ENCODE measurements around the gene NELL1. TPM values are rescaled to one million over a fixed set of nuclear protein-coding genes. Genes with fewer than 3 reads are reported as not detected.

NELL1 gene
- total RNA-seq, 2 donors from 2014 or later = not detected

- ATAC-seq = no peak
- WGBS, 2 donors = 67 to 80% methylated on average over 3 of the region's 3 CpGs
- H3K4me3 ChIP-seq = no peak overlapping the region
- no peaks in the 10 kb centered on the region for H3K36me3 ChIP-seq (replicated peaks in 1 of 2; ENCODE audit: insufficient read depth in 1 of 2, low read depth in 2 of 2)
- H3K9me3 ChIP-seq = no peaks in the 10 kb centered on the region
- H3K27me3 ChIP-seq = no peaks in the 10 kb centered on the region
- H3K27ac ChIP-seq = no peak overlapping the region
- TF ChIP-seq, protein P1, sequence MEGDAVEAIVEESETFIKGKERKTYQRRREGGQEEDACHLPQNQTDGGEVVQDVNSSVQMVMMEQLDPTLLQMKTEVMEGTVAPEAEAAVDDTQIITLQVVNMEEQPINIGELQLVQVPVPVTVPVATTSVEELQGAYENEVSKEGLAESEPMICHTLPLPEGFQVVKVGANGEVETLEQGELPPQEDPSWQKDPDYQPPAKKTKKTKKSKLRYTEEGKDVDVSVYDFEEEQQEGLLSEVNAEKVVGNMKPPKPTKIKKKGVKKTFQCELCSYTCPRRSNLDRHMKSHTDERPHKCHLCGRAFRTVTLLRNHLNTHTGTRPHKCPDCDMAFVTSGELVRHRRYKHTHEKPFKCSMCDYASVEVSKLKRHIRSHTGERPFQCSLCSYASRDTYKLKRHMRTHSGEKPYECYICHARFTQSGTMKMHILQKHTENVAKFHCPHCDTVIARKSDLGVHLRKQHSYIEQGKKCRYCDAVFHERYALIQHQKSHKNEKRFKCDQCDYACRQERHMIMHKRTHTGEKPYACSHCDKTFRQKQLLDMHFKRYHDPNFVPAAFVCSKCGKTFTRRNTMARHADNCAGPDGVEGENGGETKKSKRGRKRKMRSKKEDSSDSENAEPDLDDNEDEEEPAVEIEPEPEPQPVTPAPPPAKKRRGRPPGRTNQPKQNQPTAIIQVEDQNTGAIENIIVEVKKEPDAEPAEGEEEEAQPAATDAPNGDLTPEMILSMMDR (IDR thresholded peaks at IDR 0.05) = no peak
- no peak for TF ChIP-seq POLR2A (IDR thresholded peaks at IDR 0.05)
- intact Hi-C loops (cut with DNase I) = no loop called here
- DNase-seq = no peak
- H3K4me1 ChIP-seq = no peaks in the 10 kb centered on the region
Measured at GRCh38 chr11:21082853-21083252, 413.5 kb downstream of the NELL1 start.

DNA sequence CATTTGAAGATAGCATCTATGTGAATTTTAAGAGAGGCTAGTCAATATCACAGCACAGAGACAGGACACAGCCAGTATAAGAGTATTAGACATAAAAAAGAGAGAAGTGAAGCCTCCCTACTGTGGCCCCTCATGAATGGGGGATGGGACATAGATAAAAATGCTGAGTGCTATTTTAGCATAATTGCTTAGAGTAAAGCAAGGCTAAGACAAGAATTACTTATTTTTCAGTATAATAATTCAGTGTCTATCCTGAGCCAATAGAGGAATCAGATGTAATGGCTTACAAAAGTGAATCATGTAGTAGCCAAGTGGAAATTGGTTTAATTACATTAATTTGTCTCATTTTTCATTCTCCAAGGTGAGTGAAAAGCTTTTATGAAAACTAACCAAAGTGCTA, 419.5 kb downstream of the NELL1 start:
- Histone ChIP-seq H3K36me3 (replicated peaks in 1 of 2; ENCODE audit: insufficient read depth in 1 of 2, low read depth in 2 of 2) (no peaks in the 10 kb centered on the region), H3K9me3 (no peaks in the 10 kb centered on the region), H3K27ac (no peak overlapping the region), H3K27me3 (no peaks in the 10 kb centered on the region), H3K4me3 (no peak overlapping the region), H3K4me1 (no peaks in the 10 kb centered on the region)
- ATAC-seq = no peak
- no peak for DNase-seq
- no peak for TF ChIP-seq POLR2A (IDR thresholded peaks at IDR 0.05)
- TF ChIP-seq, protein P1 (IDR thresholded peaks at IDR 0.05) = no peak
- intact Hi-C loops (cut with DNase I) = no loop called here

DNA sequence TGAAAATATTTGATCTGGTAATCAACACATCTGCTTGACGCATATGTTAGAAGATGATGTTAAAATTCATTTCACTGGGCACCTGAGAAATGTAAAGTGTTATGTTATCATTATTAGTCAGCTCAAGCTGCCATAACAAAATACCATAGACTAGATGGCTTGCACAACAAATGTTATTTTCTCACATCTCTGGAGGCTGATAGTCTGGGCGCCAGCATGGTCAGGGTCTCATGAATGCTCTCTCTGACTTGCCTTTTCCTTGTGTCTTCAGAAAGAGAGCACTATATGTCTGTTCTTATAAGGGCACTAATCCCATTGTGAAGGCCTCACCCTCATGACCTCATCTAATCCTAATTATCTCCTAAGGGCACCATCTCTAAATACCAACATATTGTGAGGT, 435.3 kb downstream of the NELL1 start:
- Histone ChIP-seq H3K27me3 (no peaks in the 10 kb centered on the region), H3K27ac (no peak overlapping the region), H3K4me1 (no peaks in the 10 kb centered on the region), H3K9me3 (no peaks in the 10 kb centered on the region), H3K36me3 (replicated peaks in 1 of 2; ENCODE audit: insufficient read depth in 1 of 2, low read depth in 2 of 2) (no peaks in the 10 kb centered on the region), H3K4me3 (no peak overlapping the region)
- intact Hi-C loops (cut with DNase I) = no loop called here
- no peak for TF ChIP-seq POLR2A (IDR thresholded peaks at IDR 0.05)
- TF ChIP-seq, protein P1 (IDR thresholded peaks at IDR 0.05) = no peak
- no peak for DNase-seq
- ATAC-seq = no peak
- WGBS, 2 donors = 58 to 74% methylated on average over 2 of the region's 2 CpGs

DNA sequence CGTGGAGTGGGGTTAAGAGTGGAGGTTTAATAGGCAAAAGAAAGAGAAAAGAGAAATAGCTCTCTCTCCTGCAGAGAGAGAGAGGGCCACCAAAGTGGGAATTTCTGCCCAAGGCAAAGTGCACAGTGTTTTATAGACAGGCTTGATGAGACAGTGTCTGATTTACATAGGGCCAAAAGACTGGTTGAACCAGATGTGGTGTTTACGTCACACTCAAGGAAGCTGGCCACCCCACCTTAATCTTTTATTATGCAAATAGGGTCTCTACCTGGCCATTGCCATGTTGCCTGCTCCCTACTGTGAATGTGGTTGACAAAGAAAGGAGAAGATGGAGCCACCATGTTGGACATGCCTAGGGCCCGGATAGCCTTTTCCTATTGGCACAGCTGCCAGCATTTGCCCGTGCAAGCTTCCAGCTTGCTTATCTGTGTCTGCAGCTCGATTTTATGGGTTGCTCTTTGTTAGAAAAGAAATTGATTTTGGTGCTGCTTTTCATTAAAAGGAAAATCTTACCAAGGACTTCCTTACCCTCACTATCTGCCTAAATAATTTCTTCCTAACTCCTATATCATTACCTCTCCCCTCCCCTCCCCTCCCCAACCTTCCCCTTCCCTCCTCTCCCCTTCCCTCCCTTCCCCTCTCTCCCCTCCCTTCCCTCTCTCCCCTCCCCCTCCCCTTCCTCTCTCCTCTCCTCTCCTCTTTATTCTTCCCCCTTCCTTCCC, 436.0 kb downstream of the NELL1 start:
- TF ChIP-seq POLR2A (IDR thresholded peaks at IDR 0.05) = no peak
- TF ChIP-seq, protein P1 (IDR thresholded peaks at IDR 0.05) = no peak
- 31 to 39% methylated on average over 5 of the region's 5 CpGs for WGBS, 2 donors
- Histone ChIP-seq H3K4me1 (no peaks in the 10 kb centered on the region), H3K4me3 (no peak overlapping the region), H3K36me3 (replicated peaks in 1 of 2; ENCODE audit: insufficient read depth in 1 of 2, low read depth in 2 of 2) (no peaks in the 10 kb centered on the region), H3K27me3 (no peaks in the 10 kb centered on the region), H3K9me3 (no peaks in the 10 kb centered on the region), H3K27ac (no peak overlapping the region)
- intact Hi-C loops (cut with DNase I) = no loop called here
- no peak for DNase-seq
- no peak for ATAC-seq

DNA sequence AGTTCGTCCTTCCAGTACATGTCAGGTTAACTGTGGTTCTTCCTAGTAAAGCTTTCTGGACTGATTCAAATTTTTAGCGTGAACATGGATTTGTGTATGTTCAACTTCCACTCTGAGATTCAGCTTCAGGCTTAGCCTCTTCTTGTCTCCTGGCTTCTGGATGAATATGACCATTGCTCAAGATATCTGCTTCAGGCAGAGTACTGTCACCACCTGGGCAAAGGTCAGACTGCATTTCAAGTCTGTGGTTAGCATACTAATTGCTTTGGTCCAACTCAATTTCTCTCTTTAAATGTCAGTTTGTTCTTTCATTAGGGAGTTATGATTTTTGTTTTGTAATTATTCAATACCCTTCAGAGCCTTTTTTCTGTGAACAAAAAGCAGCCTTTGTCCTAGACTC, 440.0 kb downstream of the NELL1 start:
- H3K4me3 ChIP-seq = no peak overlapping the region
- no peaks in the 10 kb centered on the region for H3K36me3 ChIP-seq (replicated peaks in 1 of 2; ENCODE audit: insufficient read depth in 1 of 2, low read depth in 2 of 2)
- DNase-seq (no peak), ATAC-seq (no peak)
- WGBS, 2 donors = 65 to 73% methylated on average over 2 of the region's 2 CpGs
- H3K4me1 ChIP-seq = no peaks in the 10 kb centered on the region
- TF ChIP-seq POLR2A (IDR thresholded peaks at IDR 0.05) = no peak
- no peak overlapping the region for H3K27ac ChIP-seq
- no peaks in the 10 kb centered on the region for H3K27me3 ChIP-seq
- intact Hi-C loops (cut with DNase I) = no loop called here
- H3K9me3 ChIP-seq = no peaks in the 10 kb centered on the region

All from body of pancreas (tissue), 4 donors.